COLO668 (cell line): Measurements from ENCODE around the gene CXCL13.
"Not testable (repeated sequence)": the region's sequence is repeated elsewhere in the genome, so short reads cannot be mapped to it uniquely, and the experiment has no call there.

Source experiments
- DNase-seq: peaks from one replicate; lab custom pipeline; 2025; ENCODE audit not compliant: unreplicated experiment; lab: John Stamatoyannopoulos, UW

The CXCL13 gene, protein sequence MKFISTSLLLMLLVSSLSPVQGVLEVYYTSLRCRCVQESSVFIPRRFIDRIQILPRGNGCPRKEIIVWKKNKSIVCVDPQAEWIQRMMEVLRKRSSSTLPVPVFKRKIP

DNA sequence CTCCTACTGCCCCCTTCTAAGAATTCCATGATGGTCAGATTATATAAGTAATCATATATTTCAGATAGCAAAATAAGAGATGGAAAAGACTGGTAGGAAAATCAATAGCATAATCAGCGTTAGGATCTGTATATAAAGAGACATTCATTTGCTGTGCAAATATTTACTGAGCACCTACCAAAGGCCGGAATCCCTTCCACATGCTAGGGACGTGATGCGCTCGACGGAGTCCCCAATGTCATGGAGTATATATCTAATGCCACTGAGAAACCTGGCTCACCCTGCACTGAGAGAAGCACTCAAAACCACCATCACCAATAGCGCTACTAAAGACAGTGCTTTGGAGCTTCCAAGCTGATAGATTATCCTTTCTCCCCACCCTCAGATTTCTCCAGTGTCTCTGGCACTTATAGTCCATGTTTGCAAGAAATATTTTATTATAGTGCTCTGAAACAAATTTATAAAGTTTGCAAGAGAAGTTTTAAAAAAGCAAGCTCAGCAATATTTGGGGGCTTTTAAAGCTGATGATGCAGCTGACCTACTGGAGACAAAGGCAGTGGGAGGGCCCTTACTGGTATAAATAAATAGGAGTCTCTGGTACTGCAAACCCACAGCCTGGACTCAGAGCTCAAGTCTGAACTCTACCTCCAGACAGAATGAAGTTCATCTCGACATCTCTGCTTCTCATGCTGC, at the start of gene CXCL13:
CXCL13 (plus strand) TSS at position 611 of the 693 bp plus-strand sequence; CDS start at position 657, 46 bp downstream.
- DNase-seq, result peak; percentile 65

DNA sequence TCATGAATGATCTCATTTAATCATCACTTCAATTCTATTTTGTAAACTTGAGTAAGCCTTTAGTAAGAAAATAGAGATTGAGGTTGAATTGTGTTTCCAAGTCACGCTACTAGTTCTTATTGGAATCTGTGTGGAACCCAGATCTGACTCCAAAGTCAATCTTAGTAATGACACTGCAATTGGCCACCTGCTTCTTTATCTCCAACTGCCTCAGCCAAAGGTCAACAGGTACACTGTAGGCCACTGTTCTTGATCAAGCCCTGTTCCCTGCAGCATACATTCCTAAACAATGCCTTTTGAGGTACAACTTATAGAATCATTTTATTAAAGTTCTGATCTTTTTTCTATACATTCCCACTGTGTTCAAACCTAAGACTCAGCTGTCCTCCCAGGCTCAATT, 45.5 kb upstream of the CXCL13 start:
- DNase-seq, result no peak

DNA sequence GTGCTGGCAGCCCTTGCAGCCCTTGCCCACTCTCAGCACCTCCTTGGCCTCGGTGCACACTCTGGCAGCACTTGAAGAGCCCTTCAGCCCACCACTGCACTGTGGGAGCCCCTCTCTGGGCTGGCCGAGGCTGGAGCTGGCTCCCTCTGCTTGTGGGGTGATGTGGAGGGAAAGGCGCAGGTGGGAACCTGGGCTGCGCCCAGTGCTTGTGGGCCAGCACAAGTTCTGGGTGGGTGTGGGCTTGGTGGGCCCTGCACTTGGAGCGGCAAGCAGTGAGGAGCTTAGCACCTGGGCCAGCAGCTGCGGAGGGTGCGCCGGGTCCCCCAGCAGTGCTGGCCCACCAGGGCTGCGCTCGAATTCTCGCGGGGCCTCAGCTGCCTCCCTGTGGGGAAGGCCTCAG, 43.9 kb upstream of the CXCL13 start:
- DNase-seq, result not testable (repeated sequence)

DNA sequence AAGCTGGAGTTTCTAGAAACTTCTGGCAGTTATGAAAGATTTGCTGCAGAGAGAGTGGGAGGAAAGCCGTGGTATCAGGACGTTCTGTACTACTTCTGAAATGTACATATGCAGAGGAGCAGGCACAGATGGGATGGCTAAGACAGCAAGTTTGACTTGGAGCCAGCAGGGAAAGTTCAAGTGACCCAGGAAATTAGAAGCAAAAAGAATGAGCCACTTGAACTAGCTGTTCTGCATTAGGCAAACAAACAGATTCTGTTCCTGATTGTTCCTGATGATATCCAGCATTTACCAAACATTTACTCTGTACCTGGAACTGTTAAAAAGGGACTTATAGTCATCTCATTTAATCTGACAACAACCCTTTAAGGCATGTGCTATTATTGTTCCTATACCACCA, 41.4 kb upstream of the CXCL13 start:
- DNase-seq, result no peak

DNA sequence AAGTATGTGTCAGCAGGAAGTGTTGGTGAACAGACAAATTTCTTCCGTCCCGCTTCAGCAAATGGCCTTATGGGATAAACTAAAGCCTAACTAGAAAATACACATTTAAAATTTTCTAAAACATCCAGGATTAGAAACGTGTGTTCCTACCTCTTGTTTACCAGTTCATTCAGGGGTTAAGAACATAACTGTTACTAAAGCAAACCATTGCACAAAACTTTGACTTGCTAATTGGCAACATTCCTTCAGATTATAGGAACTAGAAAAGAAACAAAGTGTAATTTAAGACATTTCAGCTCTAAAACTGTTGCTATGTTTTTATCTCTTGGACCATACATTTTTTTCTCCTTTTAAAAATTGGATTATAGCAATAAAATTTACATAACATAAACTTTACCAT, 39.5 kb upstream of the CXCL13 start:
- no peak for DNase-seq

DNA sequence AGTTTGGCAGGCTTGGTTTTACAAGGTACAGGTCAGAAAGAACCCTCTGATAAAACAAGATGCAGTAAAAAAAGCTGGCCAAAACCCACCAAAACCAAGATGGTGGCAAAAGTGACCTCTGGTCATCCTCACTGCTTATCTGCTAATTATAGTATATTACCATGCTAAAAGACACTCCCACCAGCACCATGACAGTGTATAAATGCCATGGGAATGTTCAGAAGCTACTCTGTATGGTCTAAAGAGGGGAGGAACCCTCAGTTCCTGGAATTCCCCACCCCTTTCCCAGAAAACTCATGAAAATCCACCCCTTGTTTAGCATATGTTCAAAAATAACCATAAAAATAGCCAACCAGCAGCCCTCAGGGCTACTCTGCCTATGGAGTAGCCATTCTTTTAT, 38.1 kb upstream of the CXCL13 start:
- DNase-seq, result no peak

DNA sequence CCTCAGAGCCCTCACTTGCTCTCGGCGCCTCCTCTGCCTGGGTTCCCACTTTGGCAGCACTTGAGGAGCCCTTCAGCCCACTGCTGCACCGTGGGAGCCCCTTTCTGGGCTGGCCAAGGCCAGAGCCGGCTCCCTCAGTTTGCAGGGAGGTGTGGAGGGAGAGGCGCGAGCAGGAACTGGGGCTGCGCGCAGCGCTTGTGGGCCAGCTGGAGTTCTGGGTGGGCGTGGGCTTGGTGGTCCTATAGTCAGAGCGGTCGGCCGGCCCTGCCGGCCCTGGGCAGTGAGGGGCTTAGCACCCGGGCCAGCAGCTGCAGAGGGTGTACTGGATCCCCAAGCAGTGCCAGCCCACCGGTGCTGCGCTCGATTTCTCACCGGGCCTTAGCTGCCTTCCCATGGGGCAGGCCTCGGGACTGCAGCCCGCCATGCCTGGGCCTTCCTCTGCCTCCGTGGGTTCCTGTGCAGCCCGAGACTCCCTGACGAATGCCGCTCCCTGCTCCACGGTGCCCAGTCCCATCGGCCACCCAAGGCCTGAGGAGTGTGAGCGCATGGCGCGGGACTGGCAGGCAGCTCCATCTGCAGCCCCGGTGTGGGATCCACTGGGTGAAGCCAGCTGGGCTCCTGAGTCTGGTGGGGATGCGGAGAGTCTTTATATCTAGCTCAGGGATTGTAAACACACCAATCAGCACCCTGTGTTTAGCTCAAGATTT, 35.0 kb upstream of the CXCL13 start:
- DNase-seq, result not testable (repeated sequence)

DNA sequence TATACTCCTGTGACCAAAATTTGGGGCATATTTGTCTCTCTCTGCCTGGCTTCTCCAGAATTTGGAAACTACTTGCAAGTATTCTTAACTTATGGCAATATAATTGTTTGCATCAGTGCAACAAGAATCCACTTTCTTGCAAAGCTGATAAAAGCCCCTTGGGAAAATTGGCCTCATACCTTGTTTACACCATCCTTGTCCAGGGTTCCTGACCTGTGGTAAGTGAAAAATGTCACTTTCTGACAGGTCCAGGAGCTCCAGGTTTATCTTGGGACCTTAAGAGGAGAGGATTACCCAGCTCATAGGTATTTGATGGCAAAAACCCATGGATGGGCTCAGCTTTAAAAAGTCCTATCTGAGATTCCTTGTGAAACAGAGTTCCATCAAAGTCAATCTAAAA, 29.3 kb upstream of the CXCL13 start:
- DNase-seq, result no peak

DNA sequence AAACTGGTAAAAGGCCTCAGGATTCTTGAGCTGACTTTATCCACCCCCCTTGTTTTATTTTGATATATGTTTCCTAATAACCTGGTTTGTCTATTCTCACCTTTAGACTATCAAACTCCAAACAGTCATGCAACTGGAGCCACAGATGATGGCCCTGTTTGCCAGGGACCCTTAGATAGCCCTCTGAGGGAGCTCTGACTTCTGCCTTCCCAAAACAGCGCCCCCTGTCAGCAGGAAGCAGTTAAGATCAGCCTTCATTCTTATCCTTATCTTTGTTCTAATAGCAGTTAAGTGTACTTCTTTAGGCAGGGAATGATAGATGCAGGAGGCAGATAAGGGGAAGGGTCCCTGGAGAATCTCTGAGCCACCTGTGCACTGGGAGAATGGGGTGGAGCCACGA, 27.5 kb upstream of the CXCL13 start:
- no peak for DNase-seq

DNA sequence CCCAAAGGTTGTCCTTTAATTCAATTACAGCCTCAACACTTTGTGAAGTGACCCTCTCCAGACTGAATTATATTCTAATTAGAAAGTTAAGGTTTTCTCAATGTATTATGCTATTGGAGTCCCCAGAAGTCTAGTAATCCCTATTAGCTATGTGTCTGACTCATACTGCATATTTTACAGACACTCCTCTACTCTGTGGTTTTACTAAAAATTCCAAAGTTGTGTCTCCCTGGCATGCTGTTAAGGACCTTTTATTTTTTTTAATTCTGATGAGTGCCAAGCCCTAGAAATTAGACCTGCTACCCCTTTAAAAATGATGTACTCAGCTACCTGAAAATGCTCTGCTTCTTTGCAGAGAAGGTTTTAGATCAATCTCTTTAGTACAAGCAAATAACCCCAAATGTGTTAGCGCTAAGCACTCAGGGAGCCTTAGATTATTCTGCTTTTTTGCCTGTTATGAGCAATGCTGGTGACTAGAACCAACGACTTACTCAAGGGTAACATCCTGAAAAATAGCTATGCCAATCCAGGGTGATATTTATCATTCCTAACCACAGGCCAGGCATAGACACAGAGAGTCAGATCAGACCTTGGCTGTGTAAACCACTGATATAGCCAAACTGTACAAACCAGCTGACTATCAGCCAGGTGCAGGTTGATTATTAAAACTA, 26.1 kb upstream of the CXCL13 start:
- DNase-seq, result no peak

DNA sequence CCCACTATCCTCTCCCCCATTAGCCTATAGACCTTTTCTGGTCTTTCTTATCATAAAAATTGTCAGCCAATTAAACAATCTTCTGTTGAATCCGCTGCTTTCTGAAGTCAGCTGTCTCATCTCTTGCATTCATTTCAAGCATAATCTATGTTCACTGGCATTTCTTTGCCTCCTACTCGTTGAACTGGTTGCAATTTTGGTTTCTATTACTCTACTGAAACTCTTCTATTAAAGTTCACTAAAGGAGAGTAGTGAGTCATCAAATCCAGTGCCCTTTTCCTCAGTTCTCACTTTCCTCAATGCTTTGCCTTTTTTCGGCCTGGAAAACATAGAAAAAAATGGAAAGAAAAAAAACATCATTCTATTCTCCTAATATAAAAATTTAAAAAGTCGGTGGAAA, 23.9 kb upstream of the CXCL13 start:
- DNase-seq, result no peak

DNA sequence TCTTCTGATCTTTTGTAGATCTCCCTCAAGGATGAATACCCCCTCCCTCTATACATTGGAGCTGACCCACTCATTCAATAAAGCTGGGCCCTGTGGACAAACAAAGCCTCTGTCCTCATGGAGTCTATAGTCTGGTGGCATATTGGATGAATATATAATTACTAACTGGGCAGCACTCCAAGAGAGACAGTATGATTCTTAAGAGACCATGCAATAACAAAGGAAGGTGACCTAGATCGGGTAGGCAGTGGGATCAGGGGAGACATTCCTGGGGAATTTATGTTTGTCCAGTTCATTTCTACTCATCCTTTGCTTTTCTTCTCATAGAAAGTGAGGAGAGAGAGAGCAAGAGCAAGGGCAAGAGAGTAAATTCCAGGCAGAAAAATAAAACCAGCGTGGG, 23.5 kb upstream of the CXCL13 start:
- DNase-seq, result no peak

DNA sequence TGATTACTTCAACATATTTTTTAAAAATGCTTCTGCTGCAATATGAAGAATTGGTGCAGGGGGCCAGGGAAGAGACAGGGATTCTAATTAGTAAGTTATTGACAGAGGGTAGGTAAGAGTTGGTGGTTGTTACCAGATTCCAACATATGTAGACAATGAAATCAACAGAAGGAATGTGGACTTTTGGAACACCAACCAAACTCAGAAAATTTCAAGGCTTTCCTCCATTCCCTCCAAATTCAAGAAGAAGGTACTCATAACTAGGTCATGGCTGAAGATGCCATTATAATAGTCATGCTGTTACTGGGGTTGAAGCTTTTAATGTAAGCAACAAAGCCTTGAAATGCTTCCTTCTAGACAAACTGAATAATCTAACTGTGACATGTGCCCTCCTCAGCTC, 22.9 kb upstream of the CXCL13 start:
- no peak for DNase-seq

DNA sequence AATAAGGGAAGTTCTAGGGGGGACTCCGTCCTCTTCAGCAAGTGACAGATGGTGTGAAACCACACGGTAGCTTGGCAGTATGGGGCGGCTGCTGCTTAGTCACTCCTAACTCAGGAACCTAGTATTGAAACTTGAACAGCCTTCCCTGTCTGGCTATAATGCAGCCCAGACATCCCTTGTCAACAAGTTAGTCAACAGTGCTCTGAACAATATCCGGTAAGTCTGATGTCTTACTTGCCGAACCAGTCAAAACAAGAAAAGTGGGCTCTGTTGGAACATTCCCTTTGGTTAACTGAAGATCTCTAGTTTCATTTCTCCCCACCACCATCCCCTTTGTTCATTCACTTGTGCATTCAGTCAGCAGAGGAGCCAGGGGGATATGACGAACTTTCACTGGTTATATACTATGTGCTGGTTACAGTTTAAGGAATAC, 18.7 kb upstream of the CXCL13 start:
- no peak for DNase-seq

DNA sequence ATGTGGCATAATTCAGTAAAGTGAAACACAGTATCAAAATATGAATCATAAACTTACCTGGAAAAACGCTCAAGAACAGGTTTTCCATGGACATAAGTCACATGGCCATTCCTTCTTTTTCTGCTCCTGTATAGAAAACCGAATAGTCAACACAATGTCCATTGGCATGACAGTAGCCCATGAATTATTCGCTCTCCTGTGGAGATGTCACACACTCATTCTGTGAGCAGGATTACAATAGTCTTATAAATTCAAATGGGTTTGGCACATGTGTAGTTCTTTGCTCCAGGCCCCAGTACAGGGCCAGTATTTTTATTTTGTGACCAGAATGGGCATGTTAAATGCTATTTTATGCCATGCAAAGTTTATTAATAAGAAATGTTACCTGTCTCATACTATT, 15.1 kb upstream of the CXCL13 start:
- no peak for DNase-seq

DNA sequence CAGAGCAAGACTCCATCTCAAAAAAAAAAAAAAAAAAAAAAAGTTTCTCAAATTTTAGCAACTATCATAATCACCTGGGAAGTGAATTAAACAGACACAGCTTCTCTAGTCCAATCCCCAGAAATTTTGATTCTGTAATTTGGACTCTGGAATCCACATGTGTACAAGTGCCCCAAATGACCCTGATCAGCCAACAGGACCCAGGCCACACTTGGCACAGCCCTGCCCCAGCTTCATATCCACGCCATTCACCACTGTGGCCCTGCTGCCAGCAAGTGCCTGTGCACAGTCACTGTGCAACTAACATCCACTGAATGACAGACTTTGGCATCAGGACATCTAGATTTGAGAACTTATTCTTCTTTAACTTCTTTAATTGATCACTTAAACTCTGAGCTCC, 14.1 kb upstream of the CXCL13 start:
- DNase-seq, result no peak

DNA sequence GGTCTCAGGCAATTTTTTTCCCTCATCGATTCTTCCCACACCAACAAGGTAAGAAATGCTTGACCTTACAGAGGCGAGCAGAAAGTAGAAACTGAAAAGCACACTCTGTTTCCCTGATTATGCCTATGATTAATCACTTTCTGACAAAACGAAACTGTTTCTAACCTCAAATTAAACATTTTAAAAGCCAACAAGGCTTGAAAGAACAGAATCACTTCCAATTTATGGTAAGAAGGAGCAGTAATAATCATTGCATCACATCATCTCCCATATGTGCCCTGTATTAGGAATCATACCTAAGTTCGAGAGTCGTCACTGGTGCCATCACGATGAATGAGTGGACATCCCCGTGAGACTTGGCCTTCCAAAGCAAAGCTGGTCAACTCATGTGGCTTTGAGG, 12.5 kb upstream of the CXCL13 start:
- no peak for DNase-seq

DNA sequence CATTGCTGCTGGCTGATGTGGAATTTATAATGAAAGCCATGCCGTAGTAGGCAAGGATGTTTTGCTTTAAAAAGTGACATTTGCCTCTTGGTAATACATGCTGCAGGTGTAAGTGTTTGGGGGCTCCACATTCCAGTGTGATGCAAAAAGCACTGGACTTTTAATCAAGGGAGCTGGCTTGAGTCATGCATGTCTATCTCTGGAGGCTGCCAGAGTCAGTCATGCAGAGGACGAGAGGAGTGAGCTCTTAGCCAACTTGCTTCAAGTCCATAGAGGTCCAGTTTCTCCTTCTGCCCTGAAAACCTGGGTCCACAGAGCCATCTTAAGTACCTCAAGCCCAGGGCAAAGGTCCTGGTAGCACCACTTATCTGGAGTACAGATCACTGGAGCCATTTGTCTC, 11.6 kb upstream of the CXCL13 start:
- no peak for DNase-seq

DNA sequence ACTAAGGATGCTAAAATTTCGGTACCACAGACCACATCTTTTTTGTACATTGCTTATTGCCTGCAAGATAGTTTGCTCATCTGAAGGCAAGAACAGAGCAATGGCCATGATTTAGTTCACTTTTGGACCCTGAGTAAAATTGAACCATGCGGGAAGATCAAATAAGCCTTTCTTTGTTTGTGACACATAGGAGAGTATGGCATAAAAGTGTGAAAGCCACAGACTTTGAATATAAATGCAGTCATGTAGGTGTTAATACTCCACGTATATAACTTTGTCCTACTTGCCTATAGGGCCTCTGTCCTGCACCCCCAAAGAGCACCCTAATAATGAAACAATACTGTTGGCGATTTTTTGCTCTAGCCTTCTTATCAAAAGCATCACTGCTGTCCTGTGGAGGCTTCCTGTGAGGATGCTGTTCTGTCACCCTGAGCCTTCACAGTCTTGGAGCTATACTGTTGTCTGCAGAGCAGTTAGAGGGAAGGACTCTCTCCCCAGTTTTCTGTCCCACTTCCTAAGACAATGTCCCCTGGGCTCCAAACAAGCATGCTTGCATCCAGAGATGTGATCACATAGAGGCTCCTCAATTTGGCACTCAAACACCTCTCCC, 10.2 kb upstream of the CXCL13 start:
- no peak for DNase-seq

DNA sequence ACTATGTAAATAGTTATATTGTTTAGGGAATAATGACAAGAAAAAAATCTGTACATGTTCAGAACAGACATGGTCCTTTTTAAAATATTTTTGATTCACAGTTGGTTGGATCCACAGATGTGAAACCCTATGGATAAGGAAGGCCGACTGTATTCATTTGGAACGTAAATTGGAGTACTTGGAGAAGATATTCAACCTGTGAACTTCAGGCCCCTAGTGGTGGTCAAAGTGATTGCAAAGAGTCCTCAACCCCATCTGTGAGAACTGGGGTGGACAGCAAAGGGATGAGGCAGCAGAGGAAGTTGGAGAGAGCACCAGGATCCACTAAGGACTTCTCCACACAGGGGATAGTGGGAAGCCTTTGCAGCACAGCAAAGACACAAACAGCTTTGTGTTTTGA, 6.2 kb upstream of the CXCL13 start:
- DNase-seq, result peak; percentile 10
